CD14-positive monocyte (primary cell): ENCODE results near the gene LGALS8. TPM values are rescaled to one million over a fixed set of nuclear protein-coding genes. Genes with fewer than 3 reads are reported as not detected.

Source experiments
- DNase-seq, 3 donors: peaks; one replicate each; pipeline ENCODE4 v3.0.0-alpha.2; 2011 to 2022
- H2AFZ ChIP-seq: 2 replicates; pipeline ENCODE4 v1.6.0; 2012; ENCODE audit warnings: mild to moderate bottlenecking, low read depth, low read length, inconsistent platforms; ENCODE audit not compliant: insufficient read depth, poor library complexity, severe bottlenecking
- H3K27ac ChIP-seq, 2 donors: 1 replicate in 1 of 2; 2 replicates in 1 of 2; pipeline ENCODE4 v1.5.1; 2012 to 2013; ENCODE audit warnings: low read length in 2 of 2, control low read depth in 1 of 2, inconsistent platforms in 1 of 2, low read depth in 1 of 2, mild to moderate bottlenecking in 1 of 2
- H3K27me3 ChIP-seq, 2 donors: one replicate each; pipeline versions ENCODE4 v1.6.0 to v1.6.1; 2011 to 2013; ENCODE audit warnings: low read length in 2 of 2; ENCODE audit not compliant: control insufficient read depth in 2 of 2, insufficient read depth in 2 of 2
- H3K36me3 ChIP-seq, 2 donors: replicated peaks in 1 of 2; 1 replicate in 1 of 2; 2 replicates in 1 of 2; pipeline versions ENCODE4 v1.5.1 to v1.6.1; 2012 to 2013; ENCODE audit warnings: low read length in 2 of 2, control low read depth in 1 of 2, inconsistent platforms in 1 of 2, mild to moderate bottlenecking in 1 of 2; ENCODE audit not compliant: insufficient read depth in 2 of 2, control insufficient read depth in 1 of 2
- H3K4me1 ChIP-seq, 2 donors: 1 replicate in 1 of 2; 2 replicates in 1 of 2; pipeline versions ENCODE4 v1.5.1 to v1.6.1; 2012 to 2013; ENCODE audit warnings: low read length in 2 of 2, control low read depth in 1 of 2, inconsistent platforms in 1 of 2, mild to moderate bottlenecking in 1 of 2, moderate library complexity in 1 of 2; ENCODE audit not compliant: insufficient read depth in 2 of 2, control insufficient read depth in 1 of 2
- H3K4me2 ChIP-seq: replicated peaks from 2 replicates; pipeline ENCODE3; 2012; ENCODE audit warnings: low read length, moderate library complexity, mild to moderate bottlenecking; ENCODE audit not compliant: poor library complexity, severe bottlenecking; ENCODE audit errors: extremely low read depth
- H3K4me3 ChIP-seq, 3 experiments: fragments of 200-600 bp in 1 of 3; sonication (generic) in 1 of 3; replicated peaks in 1 of 3; 1 replicate in 2 of 3; 2 replicates in 1 of 3; pipeline ENCODE4 v1.5.1; 2011 to 2013; ENCODE audit warnings: low read length in 3 of 3, mild to moderate bottlenecking in 3 of 3, control low read depth in 2 of 3, low read depth in 2 of 3, inconsistent platforms in 1 of 3, moderate library complexity in 1 of 3
- H3K79me2 ChIP-seq: 2 replicates; pipeline ENCODE4 v1.6.0; 2012; ENCODE audit warnings: mild to moderate bottlenecking, control low read depth, inconsistent platforms, low read length, moderate library complexity; ENCODE audit not compliant: insufficient read depth
- H3K9ac ChIP-seq: 2 replicates; pipeline ENCODE4 v1.6.0; 2017; ENCODE audit warnings: low read length, mild to moderate bottlenecking; ENCODE audit not compliant: insufficient read depth, poor library complexity, severe bottlenecking
- H3K9me3 ChIP-seq, 2 donors: replicated peaks in 1 of 2; 1 replicate in 1 of 2; 2 replicates in 1 of 2; pipeline versions ENCODE4 v1.5.1 to v1.6.1; 2012 to 2013; ENCODE audit warnings: low read length in 2 of 2, control low read depth in 1 of 2; ENCODE audit not compliant: control insufficient read depth in 1 of 2, insufficient read depth in 1 of 2
- H4K20me1 ChIP-seq: 2 replicates; pipeline ENCODE4 v1.6.0; 2012; ENCODE audit warnings: mild to moderate bottlenecking, low read length, control low read depth, moderate library complexity; ENCODE audit not compliant: insufficient read depth
- H3K27ac Mint-ChIP-seq, 7 donors: one replicate each; pipeline ENCODE4 v1.8.0; 2020; ENCODE audit warnings: mild to moderate bottlenecking in 7 of 7, mixed read lengths in 7 of 7, moderate library complexity in 6 of 7, inconsistent platforms in 2 of 7
- H3K27me3 Mint-ChIP-seq, 3 donors: one replicate each; pipeline ENCODE4 v1.8.0; 2021 to 2022; ENCODE audit warnings: low read depth in 3 of 3, mild to moderate bottlenecking in 3 of 3, mixed read lengths in 3 of 3, moderate library complexity in 3 of 3, inconsistent platforms in 1 of 3
- H3K36me3 Mint-ChIP-seq, 2 donors: one replicate each; pipeline ENCODE4 v1.8.0; 2020; ENCODE audit warnings: mixed read lengths in 2 of 2, inconsistent platforms in 1 of 2, mild to moderate bottlenecking in 1 of 2
- H3K4me1 Mint-ChIP-seq: one replicate; pipeline ENCODE4 v1.8.0; 2020; ENCODE audit warnings: mild to moderate bottlenecking, mixed read lengths
- H3K4me3 Mint-ChIP-seq, 2 donors: one replicate each; pipeline ENCODE4 v1.8.0; 2020; ENCODE audit warnings: mild to moderate bottlenecking in 2 of 2, mixed read lengths in 2 of 2, moderate library complexity in 1 of 2
- H3K9me3 Mint-ChIP-seq, 7 donors: one replicate each; pipeline ENCODE4 v1.8.0; 2020 to 2022; ENCODE audit warnings: mixed read lengths in 7 of 7, mild to moderate bottlenecking in 6 of 7, moderate library complexity in 6 of 7, inconsistent platforms in 2 of 7
- CTCF ChIP-seq: fragments of 200-600 bp; IDR thresholded peaks from one replicate; pipeline ENCODE4 v1.8.0; 2022; ENCODE audit warnings: antibody characterized with exemption, mild to moderate bottlenecking
- WGBS: methylation state at CpG from one replicate; pipeline ENCODE4 v1.1.5; 2013; ENCODE audit warnings: missing lambda C conversion rate; ENCODE audit not compliant: insufficient coverage; 5-methylcytosine and 5-hydroxymethylcytosine counted together
- intact Hi-C, 2 donors: fragments of 100-400 bp; cut with micrococcal nuclease; formaldehyde crosslinking; loops; one replicate each; pipeline versions ENCODE4 v1.15.0 to v1.15.1; 2023
- polyA plus RNA-seq, 3 donors: library from polyadenylated mRNA; depleted of rRNA in 1 of 3; unstranded in 2 of 3; stranded (reverse) in 1 of 3; fragments of 300-500 nt in 2 of 3; fragments of >200 nt in 1 of 3; fragmentation: Illumina TruSeq in 2 of 3; gene quantifications; 1 replicate in 2 of 3; 2 replicates in 1 of 3; pipeline ENCODE4 v1.2.3, GENCODE V29; 2012 to 2021

LGALS8 gene
- polyA plus RNA-seq, 3 donors = 58.9 to 84.6 (median 75.7) TPM

GRCh38 chr1:236492378-236492777 lies 31.4 kb upstream of the LGALS8 start:
- no peak overlapping the region for H3K4me2 ChIP-seq
- DNase-seq = no peak
- intact Hi-C loops = no loop called here
- no CpG with 5 or more reads among the region's 2 CpGs for WGBS
- TF ChIP-seq CTCF = no peak
- no peaks in the 10 kb centered on the region for H3K36me3 Mint-ChIP-seq
- H3K4me3 ChIP-seq = no peak overlapping the region
- no peaks in the 10 kb centered on the region for H3K9me3 ChIP-seq
- no peaks in the 10 kb centered on the region for H4K20me1 ChIP-seq
- no peak overlapping the region for H3K27ac ChIP-seq
- H3K9ac ChIP-seq = no peak overlapping the region
- no peak overlapping the region for H3K4me3 Mint-ChIP-seq
- no peaks in the 10 kb centered on the region for H3K36me3 ChIP-seq
- H3K4me1 ChIP-seq = peaks cover 11 to 12% of the 10 kb centered on the region in 2 donors
- H2AFZ ChIP-seq = no peak overlapping the region
- no peaks in the 10 kb centered on the region for H3K9me3 Mint-ChIP-seq
- H3K27ac Mint-ChIP-seq = no peak overlapping the region
- peaks cover 8 to 15% (median 11%) of the 10 kb centered on the region in 3 donors for H3K27me3 Mint-ChIP-seq
- H3K27me3 ChIP-seq = no peaks in the 10 kb centered on the region
- no peaks in the 10 kb centered on the region for H3K79me2 ChIP-seq
- peaks cover 16% of the 10 kb centered on the region for H3K4me1 Mint-ChIP-seq

DNA sequence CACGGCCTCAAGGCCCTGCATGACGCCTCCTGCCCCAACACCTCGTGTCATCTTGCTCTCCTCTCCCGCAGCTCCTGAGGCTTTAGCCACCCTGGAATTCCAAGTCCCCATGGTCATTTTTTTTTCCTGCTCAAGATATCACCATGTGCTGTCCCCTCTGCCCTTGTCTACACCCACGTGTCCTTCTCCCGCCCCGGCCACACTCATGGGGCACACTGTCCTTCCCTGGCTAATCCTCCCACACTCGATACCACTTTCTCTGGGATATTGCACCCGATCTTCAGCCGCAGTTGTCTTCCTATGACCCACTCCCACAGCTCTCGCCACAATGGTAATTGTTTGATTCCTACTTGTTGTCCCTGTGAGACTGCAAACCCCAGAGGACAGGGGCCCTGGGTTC lies 29.7 kb upstream of the LGALS8 start:
- Mint-ChIP-seq H3K9me3 (no peaks in the 10 kb centered on the region), H3K36me3 (no peaks in the 10 kb centered on the region), H3K4me1 (peaks cover 16% of the 10 kb centered on the region), H3K27ac (peak overlapping the region in 1 of 7 donors; percentile 14), H3K4me3 (no peak overlapping the region), H3K27me3 (peaks cover 8 to 16% (median 11%) of the 10 kb centered on the region in 3 donors)
- H3K9me3 ChIP-seq = no peaks in the 10 kb centered on the region
- 98% methylated on average over 9 of the region's 11 CpGs for WGBS
- peaks cover 11 to 12% of the 10 kb centered on the region in 2 donors for H3K4me1 ChIP-seq
- H3K36me3 ChIP-seq = no peaks in the 10 kb centered on the region
- DNase-seq = no peak
- no peak for TF ChIP-seq CTCF
- no peaks in the 10 kb centered on the region for H4K20me1 ChIP-seq
- no peaks in the 10 kb centered on the region for H3K27me3 ChIP-seq
- no peak overlapping the region for H3K27ac ChIP-seq
- no peak overlapping the region for H3K9ac ChIP-seq
- H2AFZ ChIP-seq = no peak overlapping the region
- H3K4me2 ChIP-seq = no peak overlapping the region
- no peak overlapping the region for H3K4me3 ChIP-seq
- no peaks in the 10 kb centered on the region for H3K79me2 ChIP-seq
- intact Hi-C loops = no loop called here
